DMS 273 (cell line): ENCODE measurements around the gene DUSP15.
"Not testable (repeated sequence)": the region's sequence is repeated elsewhere in the genome, so short reads cannot be mapped to it uniquely, and the experiment has no call there.

Experiments
- DNase-seq: peaks from one replicate; lab custom pipeline; 2025; ENCODE audit not compliant: unreplicated experiment; lab: John Stamatoyannopoulos, UW

The DUSP15 gene

DNA sequence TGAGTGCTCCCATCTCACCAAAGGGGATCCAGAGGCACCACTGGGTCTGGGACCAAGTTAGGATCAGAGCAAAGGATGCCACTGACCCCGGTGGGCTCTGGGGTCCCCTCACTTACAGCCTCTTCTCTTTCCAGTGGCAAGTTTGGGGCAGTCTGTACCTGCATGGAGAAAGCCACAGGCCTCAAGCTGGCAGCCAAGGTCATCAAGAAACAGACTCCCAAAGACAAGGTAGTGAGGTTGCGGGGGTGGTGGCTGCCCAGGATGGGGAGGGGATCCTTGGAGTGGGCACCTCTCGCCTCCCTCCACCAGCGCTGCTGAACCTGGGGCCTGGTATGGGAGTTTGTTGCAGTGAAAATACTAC lies 46.2 kb downstream of the DUSP15 start:
- DNase-seq, result no peak

DNA sequence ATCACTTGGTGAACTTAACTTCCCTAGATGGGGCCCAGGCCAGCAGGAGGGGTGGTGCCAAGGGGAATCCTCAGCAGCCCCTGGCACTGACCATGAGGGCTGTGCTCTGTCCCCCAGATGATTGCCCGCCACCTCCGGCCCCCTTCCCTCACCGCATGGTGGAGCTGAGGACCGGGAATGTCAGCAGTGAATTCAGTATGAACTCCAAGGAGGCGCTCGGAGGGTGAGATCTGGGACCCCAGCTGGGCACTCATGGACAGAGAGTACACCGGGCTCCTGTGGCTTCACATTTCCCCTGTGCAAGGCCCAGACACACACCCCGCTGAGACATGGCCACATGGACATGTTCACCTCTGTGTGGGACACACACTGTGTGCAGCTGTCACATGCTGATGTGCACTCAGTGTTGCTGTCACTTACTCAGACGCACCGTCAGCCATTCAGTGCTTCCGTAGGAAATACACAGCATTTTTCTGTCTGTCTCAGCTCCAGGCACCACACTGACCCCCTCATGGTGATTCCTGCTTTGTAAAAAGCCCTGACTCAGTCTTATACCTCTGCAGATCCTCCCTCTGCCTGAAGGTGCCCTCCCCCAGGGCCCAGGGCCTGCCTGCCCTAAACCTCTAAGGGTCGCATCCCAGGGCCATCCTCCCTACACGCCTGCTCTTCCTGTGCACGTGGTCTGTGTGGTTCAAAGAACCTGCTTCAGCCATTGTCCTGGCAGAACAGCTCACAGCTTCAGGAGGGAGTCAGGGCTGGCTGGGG lies 46.8 kb downstream of the DUSP15 start:
- no peak for DNase-seq

DNA sequence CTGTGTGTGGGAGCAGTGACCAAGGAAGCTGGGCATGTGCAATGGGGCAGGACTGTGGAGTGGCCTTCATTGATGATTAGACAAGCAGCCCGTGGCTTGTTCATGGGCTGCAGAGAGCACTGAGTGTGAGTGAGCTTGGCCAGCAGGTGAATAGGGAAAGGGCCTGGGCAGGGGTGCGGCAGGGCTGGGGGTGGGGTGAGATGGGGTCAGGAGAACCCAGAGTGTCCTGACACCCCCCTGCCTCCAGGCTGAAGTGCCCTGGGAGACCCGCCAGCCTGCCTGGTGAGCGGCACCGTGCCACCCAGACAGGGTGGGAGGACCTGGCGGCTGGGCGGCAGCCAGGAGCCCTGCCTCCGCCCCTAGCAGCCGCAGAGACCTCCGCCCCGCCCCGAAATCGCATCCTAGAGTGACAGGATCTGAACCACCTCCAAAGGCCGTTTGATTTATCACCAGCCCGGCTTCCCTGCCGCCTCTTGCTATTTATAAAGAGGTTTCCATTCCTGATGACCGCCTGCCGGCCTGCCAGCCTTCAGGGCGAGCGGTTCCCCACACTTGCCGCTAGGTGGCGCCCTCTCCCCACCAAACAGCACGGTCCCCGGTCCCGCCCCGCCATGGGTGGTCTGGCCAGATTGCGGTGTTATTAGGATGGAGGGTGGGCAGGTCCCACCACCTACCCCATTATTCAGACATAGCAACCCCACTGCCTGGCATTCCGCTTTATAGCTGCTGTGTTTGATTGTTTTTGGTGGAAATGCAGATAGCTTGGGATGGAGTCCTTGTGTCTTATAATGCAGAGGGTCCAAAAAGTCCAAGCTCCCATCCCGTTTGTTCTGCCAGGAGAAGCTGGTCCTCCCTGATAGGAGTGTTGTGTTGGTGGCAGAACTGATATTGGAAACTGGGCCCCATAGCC lies 47.7 kb downstream of the DUSP15 start:
- peak; percentile 93 for DNase-seq

GRCh38 chr20:31821427-31821826 lies 48.9 kb downstream of the DUSP15 start:
- DNase-seq, result no peak

DNA sequence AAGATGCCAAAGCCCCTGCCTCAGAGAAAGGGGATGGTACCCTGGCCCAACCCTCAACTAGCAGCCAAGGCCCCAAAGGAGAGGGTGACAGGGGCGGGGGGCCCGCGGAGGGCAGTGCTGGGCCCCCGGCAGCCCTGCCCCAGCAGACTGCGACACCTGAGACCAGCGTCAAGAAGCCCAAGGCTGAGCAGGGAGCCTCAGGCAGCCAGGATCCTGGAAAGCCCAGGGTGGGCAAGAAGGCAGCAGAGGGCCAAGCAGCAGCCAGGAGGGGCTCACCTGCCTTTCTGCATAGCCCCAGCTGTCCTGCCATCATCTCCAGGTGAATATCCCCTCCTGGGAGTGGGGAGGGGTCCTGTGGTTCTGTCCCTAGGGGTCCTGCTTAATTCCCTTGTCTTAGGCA lies 50.1 kb downstream of the DUSP15 start:
- DNase-seq, result no peak

DNA sequence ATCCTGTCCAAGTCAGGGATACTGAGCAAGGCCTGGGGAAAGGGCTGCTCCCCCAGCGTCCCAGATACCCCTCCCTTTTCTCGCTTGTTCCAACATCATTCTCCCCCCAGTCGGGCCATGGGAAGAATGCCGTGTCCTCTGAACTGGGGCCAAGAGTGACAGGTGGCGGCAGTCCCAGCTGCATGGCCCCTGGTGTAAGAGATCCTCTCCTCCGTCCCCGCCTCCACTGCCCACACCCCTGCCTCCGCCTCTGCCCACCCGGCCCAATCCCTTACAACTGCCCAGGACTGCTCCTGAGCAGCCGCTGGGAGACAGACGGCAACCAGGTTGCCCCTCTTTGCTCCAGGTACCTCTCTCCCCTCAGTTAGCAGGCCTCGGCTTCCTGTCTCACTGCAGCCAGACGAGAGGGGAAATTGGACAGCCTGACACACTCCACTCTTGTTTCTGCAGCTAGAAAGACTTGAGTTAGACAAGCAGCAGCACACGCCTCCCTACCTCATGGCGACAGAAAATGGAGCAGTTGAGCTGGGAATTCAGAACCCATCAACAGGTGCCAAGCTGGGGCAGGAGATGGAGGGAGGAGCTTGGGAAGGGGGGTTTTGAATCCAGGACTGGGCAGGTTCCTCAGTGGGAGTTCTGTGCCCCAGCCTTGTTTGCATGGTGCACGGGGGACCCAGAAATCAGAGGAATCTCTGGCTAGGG lies 51.1 kb downstream of the DUSP15 start, which contains the start of gene MYLK2:
Gene MYLK2 (plus strand): TSS at position 274 of the 702 bp plus-strand sequence. CDS start 225 bp downstream, at position 499.
- peak; percentile 88 for DNase-seq

DNA sequence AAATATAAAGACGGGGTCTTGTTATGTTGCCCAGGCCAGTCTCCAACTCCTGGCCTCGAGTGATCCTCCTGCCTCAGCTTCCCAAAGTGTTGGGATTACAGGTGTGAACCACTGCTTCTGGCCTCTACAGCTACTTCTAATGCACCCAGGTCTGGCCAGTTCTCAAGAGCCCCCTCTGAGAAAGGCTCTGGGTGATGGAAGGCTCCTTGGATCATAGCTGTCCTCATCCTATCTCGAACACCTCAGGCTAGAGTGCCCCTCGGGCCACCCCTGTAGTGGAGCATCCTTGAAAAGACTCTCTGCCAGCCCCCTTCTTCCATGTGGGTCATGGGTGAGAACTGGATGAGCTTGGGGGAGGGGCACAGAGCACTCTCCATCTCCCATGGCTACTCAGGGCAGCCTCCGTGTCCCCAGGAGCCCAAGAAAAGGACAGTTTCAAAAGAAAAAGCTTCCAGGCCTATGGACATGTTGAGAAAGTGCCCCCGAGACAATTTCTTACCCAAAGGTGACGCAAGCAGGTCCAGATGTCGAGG lies 51.9 kb downstream of the DUSP15 start:
- DNase-seq, result no peak

DNA sequence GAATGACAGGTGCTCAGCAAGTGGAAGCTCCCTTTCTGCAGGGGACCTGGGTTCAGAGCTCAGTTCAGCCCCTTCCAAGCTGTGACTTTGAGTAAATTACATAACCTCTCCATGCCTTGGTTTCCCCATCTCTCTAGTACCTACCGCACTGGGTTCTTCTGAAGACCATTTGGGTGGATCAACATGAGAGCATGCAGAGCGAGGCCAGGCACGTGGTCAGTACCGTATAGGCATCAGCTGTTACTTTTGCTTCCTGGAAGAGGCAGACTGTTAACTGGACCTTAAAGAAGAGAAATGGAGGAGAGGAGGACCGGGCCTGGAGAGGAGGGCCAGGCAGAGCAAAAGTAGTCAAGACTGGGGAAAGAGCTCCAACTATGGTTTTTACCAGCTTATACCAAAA lies 52.9 kb downstream of the DUSP15 start:
- DNase-seq, result no peak

GRCh38 chr20:31816221-31816620 lies 54.1 kb downstream of the DUSP15 start:
- DNase-seq, result no peak

- DNase-seq, result peak; percentile 76
Observed at GRCh38 chr20:31815408-31816188, 54.7 kb downstream of the DUSP15 start.

GRCh38 chr20:31814142-31814541 lies 56.2 kb downstream of the DUSP15 start:
- not testable (repeated sequence) for DNase-seq

DNA sequence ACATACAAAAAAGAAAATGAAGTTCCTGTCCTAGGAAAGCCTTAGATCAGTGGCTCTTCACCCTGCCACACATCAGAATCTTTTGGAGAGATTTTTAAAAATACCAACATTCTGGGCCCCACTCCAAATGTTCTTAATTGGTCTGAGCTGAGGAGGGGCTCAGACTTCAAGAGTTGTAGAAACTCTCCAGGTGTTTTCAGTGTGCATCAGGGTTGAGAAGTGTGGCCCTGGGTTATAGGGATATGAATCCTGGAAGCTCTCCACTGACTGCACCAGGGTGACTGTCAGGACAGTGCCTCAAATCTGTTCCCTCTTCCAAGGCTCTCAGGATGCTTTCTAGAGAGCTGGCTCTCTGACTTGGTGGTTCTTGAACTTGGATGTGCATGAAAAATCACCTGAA lies 56.7 kb downstream of the DUSP15 start:
- no peak for DNase-seq

DNA sequence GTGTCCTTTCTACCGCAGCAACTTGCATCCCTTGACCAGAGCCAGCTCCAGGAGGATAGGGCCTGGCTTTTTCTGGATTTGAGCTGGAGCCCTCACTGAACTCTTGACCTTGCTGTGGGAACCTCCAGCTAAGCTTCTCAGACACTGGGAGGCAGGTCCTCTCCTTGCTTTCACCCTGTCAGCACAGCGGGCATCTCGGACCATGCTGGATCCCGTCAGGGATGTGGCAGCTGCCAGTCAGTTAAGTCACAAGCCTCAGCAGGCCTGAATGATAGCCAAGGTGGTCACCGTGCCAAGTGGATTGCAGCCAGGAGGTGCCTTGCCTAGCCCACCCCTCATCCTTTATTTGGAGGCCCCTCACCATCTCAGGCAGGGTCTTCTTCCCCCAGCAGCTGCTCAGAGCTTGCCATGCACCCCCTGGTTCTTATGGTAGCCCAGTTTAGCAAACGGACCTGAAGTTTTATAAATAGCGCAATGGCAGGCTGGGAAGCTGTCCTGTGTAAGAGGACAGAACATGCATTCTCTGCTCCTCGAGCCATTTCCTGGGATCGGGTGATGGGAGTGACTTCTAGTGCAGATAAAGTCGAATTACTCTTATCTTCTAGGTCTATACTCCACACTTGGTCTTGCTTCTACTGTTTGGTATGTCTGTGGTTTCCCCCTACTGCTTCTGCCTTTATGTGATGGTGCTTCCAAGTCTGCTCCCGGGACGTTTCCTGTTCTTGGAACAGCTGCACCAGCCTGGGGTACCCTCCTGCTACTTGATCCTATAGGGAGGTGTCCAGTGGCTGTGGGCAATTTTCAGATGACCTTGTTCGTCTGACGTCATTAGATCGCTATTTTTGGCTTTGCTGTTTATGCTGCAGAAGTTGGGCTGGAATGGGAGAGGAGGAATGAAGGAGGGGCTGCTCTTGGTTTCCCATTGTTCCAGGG lies 58.3 kb downstream of the DUSP15 start:
- DNase-seq, result peak; percentile 52

GRCh38 chr20:31811198-31811597 lies 59.1 kb downstream of the DUSP15 start:
- DNase-seq, result no peak
